ENCODE results near the gene ATF6.

Gene ATF6

GRCh38 chr1:161997152-161997551 is 231.0 kb downstream of the ATF6 start:
- Histone ChIP-seq H3K36me3 (replicated peaks) (no peaks in the 10 kb centered on the region), H3K4me3 (no peak overlapping the region), H3K27me3 (ENCODE audit: low read depth) (no peaks in the 10 kb centered on the region), H3K4me1 (no peaks in the 10 kb centered on the region), H3K9me3 (no peaks in the 10 kb centered on the region; the same call in 1 of the 2 replicates)
- in situ Hi-C loops (cut with MboI; ENCODE audit: low sequenced_read_pairs) = no loop called here
- no peak for DNase-seq (ENCODE audit: low spot score in 2 of 2)

- no peaks in the 10 kb centered on the region for H3K27me3 ChIP-seq (ENCODE audit: low read depth)
- no peak for DNase-seq (ENCODE audit: low spot score in 2 of 2)
- H3K4me3 ChIP-seq = no peak overlapping the region
- no peaks in the 10 kb centered on the region for H3K4me1 ChIP-seq
- H3K9me3 ChIP-seq = no peaks in the 10 kb centered on the region
- no peaks in the 10 kb centered on the region for H3K36me3 ChIP-seq (replicated peaks)
- in situ Hi-C loops (cut with MboI; ENCODE audit: low sequenced_read_pairs) = no loop called here
These were observed 232.7 kb downstream of the ATF6 start for GRCh38 chr1:161998811-161999210.

- H3K27me3 ChIP-seq (ENCODE audit: low read depth) = no peaks in the 10 kb centered on the region
- in situ Hi-C loops (cut with MboI; ENCODE audit: low sequenced_read_pairs) = no loop called here
- DNase-seq (ENCODE audit: low spot score in 2 of 2) = no peak
- H3K9me3 ChIP-seq = no peaks in the 10 kb centered on the region
- H3K4me3 ChIP-seq = no peak overlapping the region
- no peaks in the 10 kb centered on the region for H3K36me3 ChIP-seq (replicated peaks)
- no peaks in the 10 kb centered on the region for H3K4me1 ChIP-seq
These were observed 233.4 kb downstream of the ATF6 start for GRCh38 chr1:161999301-162000052.

GRCh38 chr1:162000053-162000420 is 233.9 kb downstream of the ATF6 start:
- Histone ChIP-seq H3K36me3 (replicated peaks) (no peaks in the 10 kb centered on the region), H3K4me1 (no peaks in the 10 kb centered on the region), H3K9me3 (no peaks in the 10 kb centered on the region), H3K27me3 (ENCODE audit: low read depth) (no peaks in the 10 kb centered on the region), H3K4me3 (no peak overlapping the region)
- in situ Hi-C loops (cut with MboI; ENCODE audit: low sequenced_read_pairs) = no loop called here
- no peak for DNase-seq (ENCODE audit: low spot score in 2 of 2)

- Histone ChIP-seq H3K4me1 (no peaks in the 10 kb centered on the region), H3K9me3 (no peaks in the 10 kb centered on the region), H3K27me3 (ENCODE audit: low read depth) (no peaks in the 10 kb centered on the region), H3K36me3 (replicated peaks) (no peaks in the 10 kb centered on the region), H3K4me3 (no peak overlapping the region)
- in situ Hi-C loops (cut with MboI; ENCODE audit: low sequenced_read_pairs) = no loop called here
- no peak for DNase-seq (ENCODE audit: low spot score in 2 of 2)
These were observed 237.1 kb downstream of the ATF6 start for GRCh38 chr1:162003061-162003829.

GRCh38 chr1:162003830-162004215 is 237.7 kb downstream of the ATF6 start:
- H3K4me1 ChIP-seq = no peaks in the 10 kb centered on the region
- H3K9me3 ChIP-seq = no peaks in the 10 kb centered on the region
- no peak overlapping the region for H3K4me3 ChIP-seq
- no peak for DNase-seq (ENCODE audit: low spot score in 2 of 2)
- in situ Hi-C loops (cut with MboI; ENCODE audit: low sequenced_read_pairs) = no loop called here
- no peaks in the 10 kb centered on the region for H3K27me3 ChIP-seq (ENCODE audit: low read depth)
- no peaks in the 10 kb centered on the region for H3K36me3 ChIP-seq (replicated peaks)

- no peaks in the 10 kb centered on the region for H3K36me3 ChIP-seq (replicated peaks)
- DNase-seq (ENCODE audit: low spot score in 2 of 2) = no peak
- in situ Hi-C loops (cut with MboI; ENCODE audit: low sequenced_read_pairs) = no loop called here
- H3K4me3 ChIP-seq = no peak overlapping the region
- H3K9me3 ChIP-seq = no peaks in the 10 kb centered on the region
- H3K4me1 ChIP-seq = no peaks in the 10 kb centered on the region
- H3K27me3 ChIP-seq (ENCODE audit: low read depth) = no peaks in the 10 kb centered on the region
These were observed 238.4 kb downstream of the ATF6 start for GRCh38 chr1:162004441-162004950.

GRCh38 chr1:162006081-162006480 is 240.0 kb downstream of the ATF6 start:
- in situ Hi-C loops (cut with MboI; ENCODE audit: low sequenced_read_pairs) = no loop called here

GRCh38 chr1:162007466-162007865 is 241.3 kb downstream of the ATF6 start:
- no peaks in the 10 kb centered on the region for H3K27me3 ChIP-seq (ENCODE audit: low read depth)

More at GRCh38 chr1:162006081-162006480, 240.0 kb downstream of the ATF6 start:
- Histone ChIP-seq H3K4me1 (no peaks in the 10 kb centered on the region), H3K9me3 (no peaks in the 10 kb centered on the region), H3K27me3 (ENCODE audit: low read depth) (no peaks in the 10 kb centered on the region), H3K4me3 (no peak overlapping the region), H3K36me3 (replicated peaks) (no peaks in the 10 kb centered on the region)
- no peak for DNase-seq (ENCODE audit: low spot score in 2 of 2)

GRCh38 chr1:162008799-162009198 is 242.7 kb downstream of the ATF6 start:
- Histone ChIP-seq H3K9me3 (no peaks in the 10 kb centered on the region), H3K36me3 (replicated peaks) (no peaks in the 10 kb centered on the region), H3K4me1 (no peaks in the 10 kb centered on the region)

More at GRCh38 chr1:162007466-162007865, 241.3 kb downstream of the ATF6 start:
- in situ Hi-C loops (cut with MboI; ENCODE audit: low sequenced_read_pairs) = no loop called here
- H3K36me3 ChIP-seq (replicated peaks) = no peaks in the 10 kb centered on the region
- no peaks in the 10 kb centered on the region for H3K4me1 ChIP-seq
- H3K9me3 ChIP-seq = no peaks in the 10 kb centered on the region
- no peak overlapping the region for H3K4me3 ChIP-seq
- no peak for DNase-seq (ENCODE audit: low spot score in 2 of 2)

GRCh38 chr1:162009501-162010174 is 243.5 kb downstream of the ATF6 start:
- no peaks in the 10 kb centered on the region for H3K27me3 ChIP-seq (ENCODE audit: low read depth)
- H3K4me1 ChIP-seq = no peaks in the 10 kb centered on the region
- no peaks in the 10 kb centered on the region for H3K9me3 ChIP-seq

More at GRCh38 chr1:162008799-162009198, 242.7 kb downstream of the ATF6 start:
- Histone ChIP-seq H3K27me3 (ENCODE audit: low read depth) (no peaks in the 10 kb centered on the region), H3K4me3 (no peak overlapping the region)
- no peak for DNase-seq (ENCODE audit: low spot score in 2 of 2)
- in situ Hi-C loops (cut with MboI; ENCODE audit: low sequenced_read_pairs) = no loop called here

GRCh38 chr1:162010175-162010506 is 244.0 kb downstream of the ATF6 start:
- no peak for DNase-seq (ENCODE audit: low spot score in 2 of 2)

More at GRCh38 chr1:162009501-162010174, 243.5 kb downstream of the ATF6 start:
- no peak overlapping the region for H3K4me3 ChIP-seq
- no peaks in the 10 kb centered on the region for H3K36me3 ChIP-seq (replicated peaks)
- in situ Hi-C loops (cut with MboI; ENCODE audit: low sequenced_read_pairs) = no loop called here
- DNase-seq (ENCODE audit: low spot score in 2 of 2) = no peak

GRCh38 chr1:162011337-162012012 is 245.4 kb downstream of the ATF6 start:
- H3K9me3 ChIP-seq = no peaks in the 10 kb centered on the region
- no peaks in the 10 kb centered on the region for H3K36me3 ChIP-seq (replicated peaks)
- no peak overlapping the region for H3K4me3 ChIP-seq
- no peaks in the 10 kb centered on the region for H3K27me3 ChIP-seq (ENCODE audit: low read depth)
- no peak for DNase-seq (ENCODE audit: low spot score in 2 of 2)
- in situ Hi-C loops (cut with MboI; ENCODE audit: low sequenced_read_pairs) = no loop called here
- H3K4me1 ChIP-seq = no peaks in the 10 kb centered on the region; the same call in 1 of the 2 replicates

More at GRCh38 chr1:162010175-162010506, 244.0 kb downstream of the ATF6 start:
- no peaks in the 10 kb centered on the region for H3K9me3 ChIP-seq
- H3K4me1 ChIP-seq = no peaks in the 10 kb centered on the region; the same call in 1 of the 2 replicates
- no peaks in the 10 kb centered on the region for H3K27me3 ChIP-seq (ENCODE audit: low read depth)
- no peak overlapping the region for H3K4me3 ChIP-seq
- in situ Hi-C loops (cut with MboI; ENCODE audit: low sequenced_read_pairs) = no loop called here
- no peaks in the 10 kb centered on the region for H3K36me3 ChIP-seq (replicated peaks)
